NCI-H460 (cell line): ENCODE data around the gene DNAL1. TPM values are rescaled to one million over a fixed set of nuclear protein-coding genes. Genes with fewer than 3 reads are reported as not detected.
A peak's percentile ranks its signal among the peaks of the same experiment; 100 is the strongest.
"Not testable (repeated sequence)": the region's sequence is repeated elsewhere in the genome, so short reads cannot be mapped to it uniquely, and the experiment has no call there.

ENCODE experiments used
- DNase-seq: peaks from one replicate; pipeline ENCODE4 v3.0.0-alpha.2; 2016; ENCODE audit warnings: low read depth; ENCODE audit errors: extremely low read depth
- total RNA-seq: library from RNA; depleted of rRNA; stranded (reverse); fragments of >200 nt; shearing (Covaris generic); gene quantifications from 2 replicates; pipeline ENCODE4 v1.2.3, GENCODE V29; 2014

The DNAL1 gene
- total RNA-seq, 1 experiment from 2014 or later = 30.7 TPM

GRCh38 chr14:73696466-73697400, 51.9 kb downstream of the DNAL1 start:
- peak; percentile 96 for DNase-seq

GRCh38 chr14:73700325-73700724, 55.5 kb downstream of the DNAL1 start:
- DNase-seq = no peak

- not testable (repeated sequence) for DNase-seq
These were observed 63.3 kb downstream of the DNAL1 start for GRCh38 chr14:73708076-73708475.

- no peak for DNase-seq
These were observed 65.2 kb downstream of the DNAL1 start for GRCh38 chr14:73709904-73710469.

- DNase-seq = no peak
These were observed 66.0 kb downstream of the DNAL1 start for GRCh38 chr14:73710737-73711136.

GRCh38 chr14:73712071-73712506, 67.3 kb downstream of the DNAL1 start:
- no peak for DNase-seq

- no peak for DNase-seq
These were observed 67.9 kb downstream of the DNAL1 start for GRCh38 chr14:73712540-73713180.

GRCh38 chr14:73713206-73713802, 68.5 kb downstream of the DNAL1 start:
- no peak for DNase-seq

GRCh38 chr14:73713803-73714655, 69.2 kb downstream of the DNAL1 start, which contains the start of gene PNMA1:
Gene PNMA1 (minus strand): TSS chr14:73714384. CDS start chr14:73713639, 745 bp downstream.
- peak; percentile 88 for DNase-seq

- DNase-seq = peak; percentile 52
These were observed 69.9 kb downstream of the DNAL1 start for GRCh38 chr14:73714656-73715081.

- no peak for DNase-seq
These were observed 70.9 kb downstream of the DNAL1 start for GRCh38 chr14:73715707-73716106.

- DNase-seq = no peak
These were observed 72.5 kb downstream of the DNAL1 start for GRCh38 chr14:73717266-73717665.

GRCh38 chr14:73717711-73718417, 73.1 kb downstream of the DNAL1 start:
- DNase-seq = no peak

GRCh38 chr14:73718418-73719251, 73.8 kb downstream of the DNAL1 start:
- DNase-seq = no peak

- DNase-seq = no peak
These were observed 74.6 kb downstream of the DNAL1 start for GRCh38 chr14:73719361-73719760.

- DNase-seq = no peak
These were observed 75.0 kb downstream of the DNAL1 start for GRCh38 chr14:73719791-73720190.

GRCh38 chr14:73720636-73721035, 75.8 kb downstream of the DNAL1 start:
- DNase-seq = no peak

GRCh38 chr14:73721101-73721821, 76.5 kb downstream of the DNAL1 start:
- DNase-seq = no peak
